Astrocyte (in vitro differentiated cells and primary cell): ENCODE data around the gene ST3GAL4. TPM values are rescaled to one million over a fixed set of nuclear protein-coding genes. Genes with fewer than 3 reads are reported as not detected.

Experiments
- DNase-seq: peaks from one replicate; pipeline ENCODE4 v3.0.0-alpha.2; 2010; ENCODE audit warnings: low read depth
- FAIRE-seq: peaks from 2 replicates; lab custom pipeline; 2011; peaks lifted over from hg19 to GRCh38; lab: Jason Lieb, UNC
- H2AFZ ChIP-seq: 2 replicates; pipeline ENCODE4 v1.6.0; 2012; ENCODE audit warnings: low read depth, low read length, inconsistent platforms
- H3K27ac ChIP-seq: 2 replicates; pipeline ENCODE4 v1.5.1; 2011; ENCODE audit warnings: low read depth, low read length, inconsistent platforms
- H3K27me3 ChIP-seq: 2 replicates; pipeline ENCODE4 v1.6.0; 2011; ENCODE audit warnings: low read length, inconsistent platforms; ENCODE audit not compliant: insufficient read depth
- H3K36me3 ChIP-seq: 2 replicates; pipeline ENCODE4 v1.5.1; 2011; ENCODE audit warnings: low read length, inconsistent platforms; ENCODE audit not compliant: insufficient read depth
- H3K4me1 ChIP-seq: 2 replicates; pipeline ENCODE4 v1.5.1; 2011; ENCODE audit warnings: low read length, inconsistent platforms; ENCODE audit not compliant: insufficient read depth
- H3K4me2 ChIP-seq: 2 replicates; pipeline ENCODE4 v1.6.0; 2012; ENCODE audit warnings: low read length, inconsistent platforms
- H3K4me3 ChIP-seq: 2 replicates; pipeline ENCODE4 v1.5.1; 2011; ENCODE audit warnings: low read depth, mild to moderate bottlenecking, low read length, inconsistent platforms; ENCODE audit not compliant: insufficient read depth
- H3K79me2 ChIP-seq: 2 replicates; pipeline ENCODE4 v1.6.0; 2012; ENCODE audit warnings: mild to moderate bottlenecking, low read length, inconsistent platforms; ENCODE audit not compliant: insufficient read depth
- H3K9ac ChIP-seq: 2 replicates; pipeline ENCODE4 v1.6.0; 2012; ENCODE audit warnings: mild to moderate bottlenecking, low read length, inconsistent platforms
- H3K9me3 ChIP-seq: 2 replicates; pipeline ENCODE4 v1.5.1; 2012; ENCODE audit warnings: low read depth, mild to moderate bottlenecking, low read length, inconsistent platforms; ENCODE audit not compliant: insufficient read depth
- H4K20me1 ChIP-seq: 2 replicates; pipeline ENCODE4 v1.6.0; 2012; ENCODE audit warnings: low read length, inconsistent platforms; ENCODE audit not compliant: insufficient read depth
- H3K27ac Mint-ChIP-seq: one replicate; pipeline ENCODE4 v1.8.0; 2021; ENCODE audit warnings: mild to moderate bottlenecking, mixed read lengths; ENCODE audit not compliant: unreplicated experiment
- H3K27me3 Mint-ChIP-seq: one replicate; pipeline ENCODE4 v1.8.0; 2021; ENCODE audit warnings: low read depth, mixed read lengths; ENCODE audit not compliant: unreplicated experiment
- H3K36me3 Mint-ChIP-seq: one replicate; pipeline ENCODE4 v1.8.0; 2021; ENCODE audit warnings: low read depth, mixed read lengths; ENCODE audit not compliant: unreplicated experiment
- H3K4me1 Mint-ChIP-seq: one replicate; pipeline ENCODE4 v1.8.0; 2021; ENCODE audit warnings: low read depth, mixed read lengths; ENCODE audit not compliant: unreplicated experiment
- H3K4me3 Mint-ChIP-seq: one replicate; pipeline ENCODE4 v1.8.0; 2021; ENCODE audit warnings: mild to moderate bottlenecking, moderate library complexity, mixed read lengths; ENCODE audit not compliant: unreplicated experiment
- H3K9me3 Mint-ChIP-seq: one replicate; pipeline ENCODE4 v1.8.0; 2021; ENCODE audit warnings: mild to moderate bottlenecking, mixed read lengths; ENCODE audit not compliant: unreplicated experiment
- CTCF ChIP-seq: IDR thresholded peaks from 2 replicates; pipeline ENCODE4 v1.5.1; 2011; ENCODE audit warnings: low read depth, mild to moderate bottlenecking, inconsistent platforms, low read length, moderate library complexity; ENCODE audit not compliant: insufficient read depth
- EZH2 ChIP-seq: IDR thresholded peaks from 2 replicates; pipeline ENCODE4 v1.6.1; 2012; ENCODE audit warnings: mild to moderate bottlenecking, low read length, inconsistent platforms; ENCODE audit not compliant: insufficient read depth
- total RNA-seq: library from RNA; stranded (reverse); gene quantifications from 2 replicates; pipeline ENCODE4 v1.2.1, GENCODE V29; 2021

Gene ST3GAL4
- total RNA-seq, 1 donor from 2014 or later: 12.2 TPM

- FAIRE-seq (no peak), DNase-seq (no peak)
- H3K79me2 ChIP-seq: no peaks in the 10 kb centered on the region
- Mint-ChIP-seq H3K27me3 (no peaks in the 10 kb centered on the region), H3K4me1 (peaks cover 19% of the 10 kb centered on the region), H3K9me3 (peaks cover 3% of the 10 kb centered on the region), H3K36me3 (peaks cover 9% of the 10 kb centered on the region), H3K4me3 (no peak overlapping the region), H3K27ac (peak overlapping the region; percentile 34)
- no peak for TF ChIP-seq EZH2
- TF ChIP-seq CTCF: no peak
- no peak overlapping the region for H3K27ac ChIP-seq
- no peak overlapping the region for H3K4me2 ChIP-seq
- H3K27me3 ChIP-seq: no peaks in the 10 kb centered on the region
- no peak overlapping the region for H3K4me3 ChIP-seq
- H3K4me1 ChIP-seq: no peaks in the 10 kb centered on the region
- no peak overlapping the region for H2AFZ ChIP-seq
- H3K9me3 ChIP-seq: no peaks in the 10 kb centered on the region
- H4K20me1 ChIP-seq: no peaks in the 10 kb centered on the region
- no peaks in the 10 kb centered on the region for H3K36me3 ChIP-seq
- H3K9ac ChIP-seq: no peak overlapping the region
Measured at GRCh38 chr11:126311401-126312291, 43.8 kb upstream of the ST3GAL4 start.

- H3K27me3 ChIP-seq: no peaks in the 10 kb centered on the region
- no peak overlapping the region for H3K4me2 ChIP-seq
- no peaks in the 10 kb centered on the region for H3K9me3 ChIP-seq
- no peak overlapping the region for H2AFZ ChIP-seq
- peaks cover 6% of the 10 kb centered on the region for H3K4me1 ChIP-seq
- H3K27ac ChIP-seq: no peak overlapping the region
- no peak for TF ChIP-seq EZH2
- no peak for TF ChIP-seq CTCF
- Mint-ChIP-seq H3K4me1 (peaks cover 26% of the 10 kb centered on the region), H3K4me3 (no peak overlapping the region), H3K36me3 (peaks cover 10% of the 10 kb centered on the region), H3K27me3 (no peaks in the 10 kb centered on the region), H3K27ac (no peak overlapping the region), H3K9me3 (peaks cover 3% of the 10 kb centered on the region)
- H3K9ac ChIP-seq: no peak overlapping the region
- H3K4me3 ChIP-seq: no peak overlapping the region
- no peaks in the 10 kb centered on the region for H3K79me2 ChIP-seq
- DNase-seq (no peak), FAIRE-seq (no peak)
- H3K36me3 ChIP-seq: no peaks in the 10 kb centered on the region
- no peaks in the 10 kb centered on the region for H4K20me1 ChIP-seq
Measured at GRCh38 chr11:126312961-126313360, 42.5 kb upstream of the ST3GAL4 start.

DNA sequence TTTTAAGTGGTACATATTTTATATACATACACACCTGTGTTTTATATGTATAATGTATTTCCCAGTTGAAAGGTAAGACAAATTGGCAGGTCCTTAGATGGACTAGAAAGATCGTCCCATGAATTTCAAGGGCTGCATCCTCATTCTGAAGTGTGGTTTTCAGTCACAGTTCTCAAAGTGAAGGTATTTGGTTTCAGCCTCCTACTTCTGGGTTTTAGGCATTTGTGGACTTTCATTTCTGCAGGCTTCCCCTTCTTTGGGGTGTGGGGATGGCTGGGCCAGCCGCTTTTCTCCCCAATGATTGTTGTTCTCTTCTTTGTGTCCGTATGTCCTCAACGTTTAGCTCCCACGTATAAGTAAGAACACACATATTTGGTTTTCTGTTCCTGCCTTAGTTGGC is 41.7 kb upstream of the ST3GAL4 start:
- no peaks in the 10 kb centered on the region for H3K27me3 ChIP-seq
- H2AFZ ChIP-seq: no peak overlapping the region
- peaks cover 3% of the 10 kb centered on the region for H3K9me3 Mint-ChIP-seq
- TF ChIP-seq CTCF (no peak), EZH2 (no peak)
- no peaks in the 10 kb centered on the region for H3K27me3 Mint-ChIP-seq
- H3K36me3 ChIP-seq: no peaks in the 10 kb centered on the region
- H4K20me1 ChIP-seq: no peaks in the 10 kb centered on the region
- H3K36me3 Mint-ChIP-seq: peaks cover 10% of the 10 kb centered on the region
- FAIRE-seq (no peak), DNase-seq (no peak)
- H3K9ac ChIP-seq: no peak overlapping the region
- no peak overlapping the region for H3K4me2 ChIP-seq
- peaks cover 14% of the 10 kb centered on the region for H3K4me1 ChIP-seq
- no peaks in the 10 kb centered on the region for H3K79me2 ChIP-seq
- H3K4me3 ChIP-seq: no peak overlapping the region
- H3K4me1 Mint-ChIP-seq: peaks cover 34% of the 10 kb centered on the region
- no peak overlapping the region for H3K4me3 Mint-ChIP-seq
- no peaks in the 10 kb centered on the region for H3K9me3 ChIP-seq
- no peak overlapping the region for H3K27ac Mint-ChIP-seq
- no peak overlapping the region for H3K27ac ChIP-seq
